Esophagus mucosa (tissue), 1 donor: ENCODE data around the gene NOX4. TPM values are rescaled to one million over a fixed set of nuclear protein-coding genes. Genes with fewer than 3 reads are reported as not detected.

Source experiments
- ATAC-seq: fragments of 200-7000 bp; cut with Tn5 transposase; one replicate; pipeline ENCODE4 v1.9.1; 2020
- total RNA-seq: library from RNA; stranded (reverse); gene quantifications from one replicate; pipeline ENCODE4 v1.2.4, GENCODE V29; 2023
- donor health status: DM: yes; HTN: yes; CAD: no.

Gene NOX4
- 0.16 TPM for total RNA-seq

DNA sequence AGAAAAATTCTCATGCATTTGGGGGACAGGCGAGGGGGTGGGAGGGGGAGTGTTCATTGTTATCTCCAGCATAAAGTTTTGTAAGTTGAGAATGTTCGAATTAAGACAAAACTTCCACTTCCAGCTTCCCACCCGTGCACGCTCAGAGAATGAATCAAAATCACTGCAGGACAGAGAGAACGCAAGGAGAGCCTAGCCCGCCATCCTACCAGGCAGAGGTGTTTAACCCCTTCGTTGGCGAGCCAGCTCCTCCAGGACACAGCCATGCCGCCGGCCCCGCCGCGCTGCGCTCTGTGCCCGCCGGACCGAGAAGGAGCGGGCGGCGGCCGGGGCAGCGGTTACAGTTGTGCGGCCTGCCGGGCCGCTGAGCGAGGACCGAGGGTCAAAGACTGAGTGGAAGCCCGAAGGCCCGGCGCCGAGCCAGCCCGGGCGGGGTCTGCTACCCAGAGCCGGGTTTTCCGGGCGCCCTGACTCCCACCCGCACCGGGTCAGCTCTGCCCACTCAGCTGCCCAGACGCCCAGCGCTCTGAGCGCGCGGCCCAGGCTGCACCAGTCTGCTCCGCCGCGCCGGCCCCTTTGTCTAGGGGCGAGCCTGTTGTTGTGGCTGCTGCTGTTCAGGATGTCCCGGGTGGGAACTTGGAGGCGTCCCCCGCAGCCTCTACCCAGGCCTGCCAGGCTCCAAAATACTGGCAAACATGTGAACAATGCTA is at the start of gene NOX4:
TSS of gene NOX4 (minus strand) at position 395 of the 710 bp plus-strand sequence. CDS start at position 266, 129 bp downstream.
- ATAC-seq = peak; percentile 49

DNA sequence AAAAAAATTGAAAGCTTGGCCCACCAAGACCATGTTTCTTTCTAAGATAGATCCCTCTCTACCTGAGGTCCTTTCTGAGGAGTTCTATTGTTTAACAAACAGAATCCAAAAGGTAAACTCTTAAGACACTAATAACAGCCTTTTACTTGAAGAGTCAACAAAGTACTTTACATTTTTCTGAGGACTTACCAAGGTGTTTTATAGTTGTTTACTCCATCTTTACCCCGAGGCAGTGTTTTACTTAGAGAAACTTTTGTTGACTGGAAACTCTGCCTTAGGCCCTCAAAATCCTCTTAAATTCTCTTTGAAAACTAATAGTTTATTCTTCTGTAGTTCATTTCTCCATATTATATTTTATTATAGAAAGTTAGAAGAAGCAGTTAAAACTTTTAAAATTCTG is 49.7 kb upstream of the NOX4 start:
- no peak for ATAC-seq

DNA sequence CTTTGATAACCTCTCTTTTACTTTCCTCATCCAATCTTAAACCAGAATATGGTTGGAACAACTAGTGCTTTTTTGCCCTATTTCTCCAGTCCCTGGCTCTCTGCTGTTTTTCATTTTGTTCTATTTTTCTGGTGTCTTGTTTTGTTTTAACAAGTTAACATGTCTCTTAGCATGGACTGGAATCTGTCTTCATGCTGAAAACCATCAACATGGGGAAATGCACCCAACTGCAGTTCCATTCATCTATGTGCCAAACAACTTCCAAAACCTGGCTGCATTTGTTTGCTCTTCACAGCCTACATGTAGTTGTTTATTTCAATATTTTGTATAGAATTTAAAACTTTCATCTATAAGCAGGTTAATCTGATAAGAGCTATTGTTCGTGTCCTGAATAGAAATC is 46.8 kb upstream of the NOX4 start:
- no peak for ATAC-seq

DNA sequence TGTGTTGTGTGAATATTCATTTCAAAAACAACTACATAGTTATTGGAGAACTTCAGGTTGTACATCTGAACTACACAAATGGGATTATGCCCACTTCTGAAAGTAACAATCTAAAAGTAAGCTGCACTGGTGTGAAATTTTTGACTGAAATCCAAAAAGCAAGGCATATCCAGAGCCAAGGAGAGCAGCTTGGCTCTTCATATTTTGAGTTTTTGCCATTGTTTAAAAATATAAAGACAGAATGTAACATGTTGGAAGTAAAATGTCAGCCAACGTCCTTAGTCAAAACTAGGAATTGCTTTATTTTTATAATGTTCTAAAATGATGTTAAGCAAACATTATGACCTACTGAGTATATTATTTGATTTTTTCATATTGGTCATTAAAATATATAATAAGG is 45.8 kb upstream of the NOX4 start:
- ATAC-seq = no peak

DNA sequence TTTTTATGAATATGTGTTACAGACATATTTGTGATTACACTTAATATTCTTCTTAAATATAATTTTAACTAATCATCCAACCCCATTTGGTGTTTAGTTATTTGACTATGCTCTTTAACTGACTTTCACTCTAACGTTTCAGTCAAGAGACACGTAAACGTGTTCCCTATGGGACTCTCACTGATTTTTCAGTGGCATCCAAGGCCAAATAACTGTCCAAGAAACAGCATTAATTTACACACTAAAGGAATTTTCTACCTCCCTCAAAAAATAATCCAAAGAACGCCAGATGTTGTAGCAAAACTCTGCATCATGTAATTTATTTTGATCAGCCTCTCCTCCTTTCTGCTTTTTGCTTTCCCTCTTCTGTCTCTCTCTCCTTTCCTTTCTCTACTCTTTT is 44.0 kb upstream of the NOX4 start:
- ATAC-seq = no peak

DNA sequence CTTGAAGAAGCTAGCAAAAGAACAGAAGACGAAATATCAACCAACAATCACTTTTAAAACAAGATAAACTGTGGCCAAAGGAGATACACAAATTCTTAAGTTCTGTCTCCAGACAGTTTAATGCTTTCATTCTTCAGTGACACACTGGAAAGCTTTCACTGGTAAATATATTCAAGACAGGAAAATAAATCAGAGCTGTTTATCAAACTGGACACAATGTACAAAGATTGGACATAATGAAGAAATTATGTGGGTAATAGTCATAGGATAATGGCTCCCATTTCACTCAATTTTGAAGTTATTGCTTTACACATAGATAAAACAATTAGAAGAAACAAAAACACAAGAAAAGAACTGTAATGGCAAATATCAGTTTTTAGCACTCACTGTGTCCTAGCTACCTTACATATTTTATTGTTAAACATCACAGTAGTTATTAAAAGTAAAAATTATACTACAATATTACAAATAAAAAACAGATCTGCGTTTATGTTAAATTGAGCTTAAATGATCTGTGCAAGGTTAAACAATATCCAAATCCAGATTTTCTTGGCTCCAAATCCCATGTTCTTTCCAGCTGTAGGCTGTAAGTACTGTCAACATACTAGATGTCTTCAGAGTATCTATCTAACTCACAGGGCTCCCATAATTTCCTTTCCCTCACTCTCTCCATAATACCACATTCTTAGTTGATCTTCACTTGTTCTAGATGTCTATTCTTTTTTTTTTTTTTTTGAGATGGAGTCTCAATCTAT is 38.6 kb upstream of the NOX4 start:
- ATAC-seq = no peak

DNA sequence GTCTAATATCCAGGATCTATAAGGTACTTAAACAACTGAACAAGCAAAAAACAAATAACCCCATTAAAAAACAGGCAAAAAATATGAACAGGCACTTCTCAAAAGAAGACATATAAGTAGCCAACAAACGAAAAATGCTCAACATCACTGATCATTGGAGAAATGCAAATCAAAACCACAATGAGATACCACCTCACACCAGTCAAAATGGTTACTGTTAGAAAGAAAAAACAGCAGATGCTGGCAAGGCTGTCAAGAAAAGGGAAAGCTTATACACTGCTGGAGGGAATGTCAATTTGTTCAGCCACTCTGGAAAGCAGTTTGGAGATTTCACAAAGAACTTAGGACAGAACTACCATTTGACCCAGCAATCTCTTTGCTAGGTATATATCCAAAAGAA is 30.6 kb upstream of the NOX4 start:
- no peak for ATAC-seq

DNA sequence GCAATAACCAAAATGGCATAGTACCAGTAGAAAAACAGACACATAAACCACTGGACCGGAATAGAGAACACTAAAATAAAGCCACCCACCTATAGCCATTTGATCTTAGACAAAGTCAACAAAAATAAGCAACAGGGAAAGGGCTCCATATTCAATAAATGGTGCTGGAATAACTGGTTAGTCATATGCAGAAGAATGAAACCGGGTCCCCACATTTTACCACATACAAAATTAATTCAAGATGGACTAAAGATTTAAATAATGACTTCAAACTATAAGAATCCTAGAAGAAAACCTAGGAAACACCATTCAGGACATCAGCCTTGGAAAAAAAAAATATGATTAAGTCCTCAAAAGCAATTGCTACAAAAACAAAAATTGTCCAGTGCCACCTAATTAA is 30.1 kb upstream of the NOX4 start:
- no peak for ATAC-seq

DNA sequence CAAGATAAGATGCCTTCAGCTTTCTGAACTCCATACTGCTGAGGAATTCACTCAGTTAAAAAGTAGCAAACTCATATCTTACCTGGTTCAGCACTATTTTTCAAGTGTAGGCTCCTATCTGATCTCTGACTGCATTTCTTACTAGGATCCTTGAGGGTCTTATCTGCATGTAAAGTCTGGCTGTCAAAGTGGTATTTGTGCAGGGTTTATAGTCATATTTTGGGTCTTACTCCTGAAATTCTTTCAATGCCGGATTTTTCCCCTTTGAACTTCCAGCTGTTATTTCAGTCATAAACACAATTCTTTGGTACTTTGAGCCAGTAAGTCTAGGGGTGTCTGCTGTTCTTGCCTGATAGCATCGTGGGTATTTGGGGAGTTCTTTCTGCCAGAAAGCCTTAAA is 25.3 kb upstream of the NOX4 start:
- no peak for ATAC-seq

DNA sequence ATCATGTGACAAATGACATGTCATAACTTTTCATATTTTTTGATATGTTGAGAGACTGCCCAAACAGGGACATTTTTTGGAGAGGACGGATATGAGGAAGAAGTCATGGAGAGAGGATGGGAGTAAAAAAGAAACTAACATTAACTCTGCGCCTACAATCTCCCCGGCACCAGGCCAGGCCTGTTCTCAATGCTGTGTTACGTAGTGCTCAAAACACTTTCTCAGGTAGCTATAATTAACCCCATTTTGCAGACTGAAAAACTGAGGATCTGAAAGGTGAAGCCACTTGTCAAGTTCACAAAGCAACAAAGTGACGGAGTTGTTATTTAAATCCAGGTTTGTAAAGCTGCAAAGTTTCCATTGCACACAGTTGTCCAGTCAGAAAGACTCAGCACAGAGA is 17.4 kb upstream of the NOX4 start:
- no peak for ATAC-seq

DNA sequence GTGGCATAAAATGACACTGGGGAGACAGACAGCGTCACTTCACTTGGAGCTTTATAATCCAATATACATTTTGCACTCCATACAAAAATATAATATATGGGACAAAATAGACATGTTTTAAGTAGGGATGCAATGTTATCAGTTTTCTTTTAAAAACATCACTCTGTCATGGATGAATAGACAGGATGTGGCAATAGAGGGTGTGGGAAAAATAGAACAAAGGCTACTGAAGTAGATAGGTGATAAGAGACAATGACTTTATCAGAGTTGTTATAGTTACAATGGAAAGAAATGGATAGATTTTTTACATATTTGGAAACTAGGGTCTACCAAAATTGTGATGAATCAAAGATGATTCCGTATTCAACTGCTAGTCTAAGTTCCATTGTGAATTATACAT is 13.1 kb upstream of the NOX4 start:
- ATAC-seq = no peak

DNA sequence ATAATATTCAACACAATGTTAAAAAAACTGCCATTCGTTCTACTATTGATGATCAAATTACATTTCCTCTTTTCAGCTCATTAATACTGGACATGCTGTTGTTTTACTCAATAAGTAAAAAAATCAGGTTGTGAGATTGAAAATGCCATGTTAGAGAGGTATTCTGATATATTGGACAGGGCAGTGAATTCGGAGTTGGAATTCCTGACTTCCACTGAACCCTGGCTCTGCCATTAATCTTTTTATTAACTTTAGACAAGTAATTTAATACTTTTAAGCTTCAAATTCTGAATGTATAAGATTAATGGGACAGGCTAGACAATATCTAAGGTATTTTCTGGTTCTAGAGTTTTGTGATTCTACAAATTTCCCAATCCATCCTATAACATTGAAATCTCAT is 12.2 kb upstream of the NOX4 start:
- ATAC-seq = no peak

DNA sequence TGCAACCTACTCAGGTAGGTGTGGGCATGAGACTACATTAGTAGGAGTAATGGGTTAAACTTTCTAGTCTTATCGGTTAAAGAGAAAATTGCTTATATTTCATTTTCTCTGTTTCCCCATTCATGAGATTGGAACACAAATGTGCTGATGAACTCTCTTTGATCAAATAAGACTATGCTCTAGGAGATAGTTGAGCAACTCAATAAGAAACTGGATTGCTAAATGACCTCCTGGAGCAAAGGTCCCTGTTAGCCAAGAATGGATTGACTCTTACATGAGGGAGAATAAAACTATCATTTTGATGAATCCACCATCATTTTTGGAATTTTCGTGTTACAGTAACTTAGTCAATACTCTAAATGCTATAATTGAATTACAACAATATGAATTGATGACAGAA is 11.1 kb upstream of the NOX4 start:
- ATAC-seq = no peak

DNA sequence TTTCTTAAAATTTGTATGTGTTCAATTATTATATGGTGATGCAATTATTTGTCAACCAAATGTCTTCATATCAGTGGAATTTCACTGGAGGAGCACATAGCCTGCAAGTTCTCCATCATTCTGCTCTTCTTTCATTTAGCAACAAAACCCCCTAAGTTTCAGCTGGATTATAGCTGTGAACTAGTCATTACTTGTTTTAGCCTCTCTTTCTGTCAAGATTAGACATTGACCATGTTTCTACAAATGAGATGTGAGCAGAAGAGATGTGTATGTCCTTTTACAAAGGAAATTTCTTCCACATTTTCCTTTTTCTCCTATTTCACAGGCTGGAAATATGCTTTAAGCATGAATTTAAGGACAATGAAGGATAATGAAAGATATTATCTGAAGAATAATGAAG is 9.2 kb upstream of the NOX4 start:
- no peak for ATAC-seq

DNA sequence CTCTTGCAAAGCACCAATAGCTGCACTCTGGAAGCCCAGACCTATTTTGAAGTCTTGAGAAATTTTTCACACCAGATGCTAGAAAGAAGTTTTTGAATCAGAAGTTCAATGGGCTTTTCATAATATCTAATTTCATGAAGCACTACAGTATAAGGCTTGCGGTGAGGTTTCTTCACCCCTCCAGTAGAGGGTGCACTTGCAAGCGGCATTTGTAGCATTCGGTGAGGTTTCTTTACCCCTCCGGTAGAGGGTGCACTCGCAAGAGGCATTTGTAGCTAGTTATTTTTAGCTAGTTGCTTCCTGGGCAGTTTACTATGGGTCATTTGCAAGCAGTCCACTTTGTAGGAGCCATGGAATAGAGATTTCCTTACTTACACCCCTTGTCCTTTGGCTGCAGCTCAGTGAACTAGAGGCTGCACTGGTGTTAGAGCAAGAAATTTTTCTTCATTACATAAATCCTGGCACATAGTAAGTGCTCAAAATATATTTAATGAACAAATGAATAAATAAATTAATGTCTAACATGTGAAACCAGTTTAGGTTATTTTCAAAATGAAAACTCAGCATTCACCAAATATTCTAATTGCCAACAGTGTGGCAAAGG is 7.8 kb upstream of the NOX4 start:
- ATAC-seq = no peak

DNA sequence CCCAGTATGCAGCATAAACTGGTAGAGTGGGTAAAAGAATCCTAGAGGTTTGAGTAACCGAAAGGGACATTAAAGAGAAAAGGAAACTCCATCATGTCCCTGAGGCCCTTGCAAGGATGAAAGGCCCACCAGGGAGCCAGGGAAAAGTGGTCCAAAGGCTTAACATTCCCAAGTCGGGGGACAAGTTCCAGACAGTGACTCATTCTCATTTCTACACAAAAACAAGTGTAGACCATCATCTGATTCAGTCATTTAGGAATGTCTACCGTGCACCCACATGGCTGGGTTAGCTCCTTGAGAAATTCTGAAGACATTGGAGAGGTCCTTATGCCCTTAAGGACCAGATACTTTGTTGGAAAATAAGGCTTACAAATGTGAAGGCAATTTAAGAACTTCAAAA is 4.8 kb upstream of the NOX4 start:
- no peak for ATAC-seq

DNA sequence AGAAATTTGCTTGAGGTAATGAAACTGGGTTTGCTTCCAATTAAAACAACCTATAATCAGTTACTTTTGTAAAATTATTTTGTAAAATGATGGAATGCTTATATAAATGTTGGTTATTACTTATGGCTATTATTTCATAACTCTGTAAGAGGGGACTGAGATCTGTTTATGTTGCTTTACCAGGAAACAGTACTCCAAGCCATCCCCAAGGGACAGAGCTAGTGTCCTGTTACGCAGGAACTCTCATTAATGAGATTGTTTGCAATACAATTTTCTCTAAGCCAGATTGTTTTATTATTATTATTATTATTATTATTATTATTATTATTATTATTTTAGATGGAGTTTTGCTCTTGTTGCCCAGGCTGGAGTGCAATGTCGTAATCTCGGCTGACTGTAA is 2.3 kb upstream of the NOX4 start:
- ATAC-seq = no peak

DNA sequence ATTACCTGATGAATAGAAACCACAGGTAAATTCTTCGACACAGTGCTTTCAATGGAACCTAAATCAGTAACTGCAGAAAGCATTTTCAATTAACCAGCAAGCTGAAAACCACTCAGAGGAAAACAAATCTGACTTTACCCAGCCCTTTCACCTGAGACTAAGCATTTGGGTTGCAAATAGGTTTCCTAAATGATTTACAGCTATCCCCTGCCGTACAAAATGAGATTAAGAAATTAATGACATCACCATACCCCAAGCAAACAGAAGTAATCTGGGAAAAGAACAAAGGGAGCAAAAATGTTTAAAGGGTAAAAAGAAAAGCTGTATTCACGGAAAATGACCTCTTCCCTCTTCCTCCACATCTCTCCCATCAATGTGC is 584 bp downstream of the NOX4 start:
- no peak for ATAC-seq

DNA sequence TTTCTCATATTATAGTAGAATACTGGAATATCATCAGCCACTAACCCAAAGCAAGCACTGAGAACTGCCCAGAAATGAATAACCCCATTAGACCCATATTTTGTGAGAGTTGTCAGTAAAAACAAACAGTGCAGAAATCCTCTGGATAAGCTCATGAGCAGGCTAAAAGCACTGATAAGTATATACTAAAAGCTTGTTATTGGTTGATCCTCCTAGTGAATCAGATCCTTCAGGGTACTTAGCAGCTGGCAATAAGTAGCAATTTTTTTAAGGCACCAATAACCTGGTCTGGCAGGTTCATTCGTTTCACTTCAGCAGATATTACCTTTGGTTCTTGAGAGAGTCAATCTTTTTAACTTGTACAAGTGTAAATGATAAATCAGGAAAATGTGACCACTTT is 1.2 kb downstream of the NOX4 start:
- ATAC-seq = no peak

DNA sequence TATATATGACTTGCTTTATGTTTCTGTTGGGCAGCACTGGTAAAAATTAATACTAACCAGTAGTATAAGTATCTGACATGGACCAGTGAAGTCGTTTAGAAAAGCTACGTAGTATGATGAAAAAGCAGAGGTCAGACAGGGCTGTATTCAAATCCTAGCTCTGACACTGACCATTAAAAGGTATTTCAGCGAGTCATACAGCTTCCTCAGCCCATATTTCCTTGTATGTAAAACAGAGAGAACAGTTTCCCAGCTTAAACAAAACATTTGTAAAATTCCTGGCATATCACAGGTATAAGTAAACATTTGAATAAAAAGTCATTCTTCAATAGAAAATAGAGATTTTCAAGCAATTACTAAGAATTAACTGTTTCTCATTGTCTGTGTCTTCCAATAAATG is 4.2 kb downstream of the NOX4 start:
- ATAC-seq = no peak

DNA sequence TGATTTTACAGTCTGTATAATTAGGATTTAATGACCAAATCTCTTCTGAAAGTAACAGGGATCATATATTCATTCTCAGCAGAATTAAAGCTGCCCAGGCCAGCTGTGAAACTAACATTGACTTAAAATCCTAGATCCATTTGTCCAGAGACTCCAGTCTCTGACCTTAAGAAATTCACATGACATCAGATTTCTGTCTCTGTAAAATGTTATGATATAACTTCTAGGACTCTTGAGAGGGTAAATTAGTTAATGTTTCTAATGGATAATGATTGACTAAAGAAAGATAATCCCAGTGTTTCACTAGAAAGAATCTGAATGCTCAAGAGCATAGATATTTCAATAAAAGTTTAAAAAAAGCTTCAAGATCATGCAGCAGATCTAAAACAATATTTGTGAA is 6.3 kb downstream of the NOX4 start:
- ATAC-seq = no peak

DNA sequence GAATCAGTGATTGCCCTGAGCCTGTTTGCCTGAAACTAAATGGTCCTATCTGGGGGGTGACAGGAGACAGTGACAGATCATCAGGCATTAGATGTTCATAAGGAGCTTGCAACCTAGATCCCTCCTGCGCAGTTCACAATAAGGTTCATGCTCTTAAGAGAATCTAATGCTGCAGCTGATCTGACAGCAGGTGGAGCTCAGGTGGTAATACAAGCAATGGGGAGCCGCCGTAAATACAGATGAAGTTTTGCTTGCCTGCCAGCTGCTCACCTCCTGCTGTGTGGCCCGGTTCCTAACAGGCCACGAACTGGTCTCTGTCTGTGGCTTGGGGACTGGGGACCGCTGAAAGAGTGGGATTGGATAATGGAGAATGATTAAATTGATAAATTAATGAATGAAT is 14.0 kb downstream of the NOX4 start:
- no peak for ATAC-seq

DNA sequence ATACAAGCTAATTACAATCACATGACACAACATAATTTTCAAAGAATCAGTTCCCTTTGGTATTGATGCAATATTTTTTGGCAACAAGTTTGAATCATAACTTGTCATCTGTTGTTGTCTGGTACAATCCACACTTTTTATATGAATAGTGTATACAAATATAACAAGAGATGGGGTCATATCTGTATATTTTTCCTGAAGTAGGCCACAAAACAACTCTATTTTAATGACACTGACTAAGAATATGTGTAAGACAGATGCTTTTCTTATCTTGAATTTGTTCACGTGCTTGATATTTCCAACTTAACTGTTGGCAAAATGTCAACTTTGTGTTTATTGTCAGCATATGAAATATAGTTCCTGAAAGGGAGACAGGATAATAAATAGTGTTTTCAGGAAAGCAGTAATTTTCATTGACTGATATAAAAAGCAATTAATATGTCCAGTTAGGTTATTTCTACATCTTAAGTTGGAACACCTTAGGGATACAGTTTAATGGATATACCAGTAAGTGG is 27.9 kb downstream of the NOX4 start:
- no peak for ATAC-seq

DNA sequence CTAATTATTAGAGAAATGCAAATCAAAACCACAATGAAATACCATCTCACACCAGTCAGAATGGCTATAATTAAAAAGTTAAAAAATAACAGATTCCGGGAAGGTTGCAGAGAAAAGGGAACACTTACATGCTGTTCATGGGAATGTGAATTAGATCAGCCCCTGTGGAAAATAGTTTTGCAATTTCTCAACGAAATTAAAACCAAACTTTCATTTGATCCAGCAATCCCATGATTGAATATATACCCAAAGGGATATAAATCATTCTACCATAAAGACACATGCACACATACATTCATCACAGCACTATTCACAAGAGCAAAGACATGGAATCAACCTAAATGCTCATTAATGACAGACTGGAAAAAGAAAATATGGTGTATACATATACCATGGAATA is 32.5 kb downstream of the NOX4 start:
- ATAC-seq = no peak
